ENCODE measurements around the gene GAS6. TPM values are rescaled to one million over a fixed set of nuclear protein-coding genes. Genes with fewer than 3 reads are reported as not detected.

Gene GAS6
- total and polyA plus RNA-seq, 2 donors (not counting 1 experiment from before 2014, with no cell fraction given): 227 to 301 TPM

GRCh38 chr13:113860665-113861432 lies 3.0 kb downstream of the GAS6 start:
- Histone ChIP-seq H3K4me1 (ENCODE audit: control insufficient read depth, extremely low read depth, insufficient read depth, low read length) (peaks cover 13% of the 10 kb centered on the region), H4K20me1 (ENCODE audit: control insufficient read depth, extremely low read depth, insufficient read depth, low read length) (no peaks in the 10 kb centered on the region), H2AFZ (ENCODE audit: low read length) (no peak overlapping the region), H3K9me3 (ENCODE audit: control insufficient read depth, insufficient read depth, low read depth, low read length) (no peaks in the 10 kb centered on the region), H3K36me3 (ENCODE audit: control insufficient read depth, insufficient read depth, low read length) (peaks cover 14% of the 10 kb centered on the region), H3K4me3 (replicated peaks in 1 of 4; ENCODE audit: control extremely low read depth in 1 of 4, insufficient read depth in 1 of 4, low read depth in 3 of 4, low read length in 4 of 4) (no peak overlapping the region), H3K27ac (ENCODE audit: insufficient read depth, low read length) (no peak overlapping the region), H3K27me3 (ENCODE audit: control insufficient read depth, insufficient read depth, low read length) (no peaks in the 10 kb centered on the region), H3K4me2 (ENCODE audit: extremely low read depth, insufficient read depth, low read length) (peak overlapping the region; percentile 26), H3K9ac (ENCODE audit: insufficient read depth, low read length) (no peak overlapping the region), H3K79me2 (ENCODE audit: control insufficient read depth, insufficient read depth, low read length) (peaks cover 85% of the 10 kb centered on the region)
- DNase-seq (ENCODE audit: low read depth in 2 of 2): peak in 1 of 2 donors; percentile 51
- TF ChIP-seq EZH2 (IDR thresholded peaks at IDR 0.05; ENCODE audit: low read length, missing control alignments): no peak
- no peak for TF ChIP-seq CTCF (conservative IDR thresholded peaks at IDR 0.05 in 1 of 2, IDR thresholded peaks at IDR 0.05 in 1 of 2; ENCODE audit: low read depth in 1 of 2, low read length in 2 of 2)

DNA sequence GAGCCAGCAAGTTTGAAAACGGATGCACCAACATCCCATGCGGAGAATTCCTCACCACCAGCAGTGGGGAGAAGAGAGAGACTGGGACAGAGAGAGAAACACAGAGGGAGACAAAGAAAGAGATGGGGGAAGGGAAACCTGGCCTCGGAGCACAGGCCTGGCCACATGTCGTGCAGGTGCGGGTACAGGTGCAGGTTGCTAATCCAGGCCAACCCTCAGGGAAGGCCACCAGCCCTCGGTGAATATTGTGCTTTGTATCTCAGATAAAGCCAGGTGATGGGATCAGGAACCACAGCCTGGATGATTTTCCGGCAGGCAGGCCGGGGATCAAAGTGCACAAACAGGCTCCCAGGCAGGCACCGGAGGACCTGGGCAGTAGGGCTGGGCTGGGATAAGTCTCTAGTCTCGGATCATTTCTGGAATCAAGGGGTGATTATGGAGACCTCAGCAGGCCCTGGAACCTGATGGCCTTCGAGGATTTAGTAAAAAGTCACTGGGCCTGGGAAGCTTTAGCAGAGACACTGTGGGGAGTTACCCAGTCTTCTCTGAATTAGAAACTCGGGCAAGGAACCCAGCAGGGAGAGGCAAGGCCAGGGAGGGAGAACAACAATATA lies 3.7 kb downstream of the GAS6 start:
- no peak for TF ChIP-seq EZH2 (IDR thresholded peaks at IDR 0.05; ENCODE audit: low read length, missing control alignments)
- TF ChIP-seq CTCF (conservative IDR thresholded peaks at IDR 0.05 in 1 of 2, IDR thresholded peaks at IDR 0.05 in 1 of 2; ENCODE audit: low read depth in 1 of 2, low read length in 2 of 2): no peak
- peaks cover 16% of the 10 kb centered on the region for H3K36me3 ChIP-seq (ENCODE audit: control insufficient read depth, insufficient read depth, low read length)
- no peaks in the 10 kb centered on the region for H4K20me1 ChIP-seq (ENCODE audit: control insufficient read depth, extremely low read depth, insufficient read depth, low read length)
- peaks cover 92% of the 10 kb centered on the region for H3K79me2 ChIP-seq (ENCODE audit: control insufficient read depth, insufficient read depth, low read length)
- H3K4me3 ChIP-seq (replicated peaks in 1 of 4; ENCODE audit: control extremely low read depth in 1 of 4, insufficient read depth in 1 of 4, low read depth in 3 of 4, low read length in 4 of 4): no peak overlapping the region
- H3K9me3 ChIP-seq (ENCODE audit: control insufficient read depth, insufficient read depth, low read depth, low read length): no peaks in the 10 kb centered on the region
- no peak overlapping the region for H2AFZ ChIP-seq (ENCODE audit: low read length)
- no peaks in the 10 kb centered on the region for H3K27me3 ChIP-seq (ENCODE audit: control insufficient read depth, insufficient read depth, low read length)
- H3K4me1 ChIP-seq (ENCODE audit: control insufficient read depth, extremely low read depth, insufficient read depth, low read length): peaks cover 20% of the 10 kb centered on the region
- H3K4me2 ChIP-seq (ENCODE audit: extremely low read depth, insufficient read depth, low read length): peak overlapping the region; percentile 20
- no peak overlapping the region for H3K9ac ChIP-seq (ENCODE audit: insufficient read depth, low read length)
- DNase-seq (ENCODE audit: low read depth in 2 of 2): no peak
- no peak overlapping the region for H3K27ac ChIP-seq (ENCODE audit: insufficient read depth, low read length)

DNA sequence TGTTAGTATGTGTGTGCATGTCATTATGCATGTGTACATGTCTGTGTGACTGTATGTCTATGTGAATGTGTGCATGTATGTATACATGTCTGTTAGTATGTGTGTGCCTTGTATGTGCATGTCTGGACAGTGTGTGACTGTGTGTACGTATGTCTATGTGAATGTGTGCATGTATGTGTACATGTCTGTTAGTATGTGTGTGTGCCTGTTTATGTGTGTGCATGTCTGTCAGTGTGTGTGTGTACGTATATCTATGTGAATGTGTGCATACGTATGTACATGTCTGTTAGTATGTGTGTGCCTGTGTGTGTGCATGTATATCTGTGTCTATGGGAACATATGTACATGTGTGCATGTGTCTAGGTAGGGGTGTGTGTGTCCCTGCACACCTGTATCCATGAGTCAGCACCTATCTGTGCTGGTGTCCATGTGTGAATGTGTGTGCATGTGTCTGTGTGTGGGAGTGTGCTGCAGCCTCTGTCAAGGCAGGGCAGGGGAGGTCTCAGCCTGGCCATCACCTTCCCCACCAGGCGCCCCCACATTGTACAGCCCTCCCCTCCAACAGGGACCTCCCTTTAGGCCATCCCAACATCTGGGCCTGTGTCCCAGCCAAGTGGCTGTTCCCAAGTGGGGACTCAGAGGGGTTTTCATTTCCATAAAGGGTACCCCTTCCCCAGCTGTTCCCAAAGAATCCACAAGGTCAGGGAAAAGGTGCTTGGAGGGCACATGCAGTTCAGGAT lies 4.4 kb downstream of the GAS6 start:
- TF ChIP-seq CTCF (conservative IDR thresholded peaks at IDR 0.05 in 1 of 2, IDR thresholded peaks at IDR 0.05 in 1 of 2; ENCODE audit: low read depth in 1 of 2, low read length in 2 of 2) (no peak), EZH2 (IDR thresholded peaks at IDR 0.05; ENCODE audit: low read length, missing control alignments) (no peak)
- DNase-seq (ENCODE audit: low read depth in 2 of 2): no peak
- Histone ChIP-seq H3K4me3 (replicated peaks in 1 of 4; ENCODE audit: control extremely low read depth in 1 of 4, insufficient read depth in 1 of 4, low read depth in 3 of 4, low read length in 4 of 4) (no peak overlapping the region), H2AFZ (ENCODE audit: low read length) (no peak overlapping the region), H3K36me3 (ENCODE audit: control insufficient read depth, insufficient read depth, low read length) (peaks cover 18% of the 10 kb centered on the region), H3K9ac (ENCODE audit: insufficient read depth, low read length) (no peak overlapping the region), H3K4me2 (ENCODE audit: extremely low read depth, insufficient read depth, low read length) (peak overlapping the region; percentile 20), H3K9me3 (ENCODE audit: control insufficient read depth, insufficient read depth, low read depth, low read length) (no peaks in the 10 kb centered on the region), H3K79me2 (ENCODE audit: control insufficient read depth, insufficient read depth, low read length) (peaks cover 96% of the 10 kb centered on the region), H3K27ac (ENCODE audit: insufficient read depth, low read length) (no peak overlapping the region), H3K4me1 (ENCODE audit: control insufficient read depth, extremely low read depth, insufficient read depth, low read length) (peaks cover 26% of the 10 kb centered on the region), H3K27me3 (ENCODE audit: control insufficient read depth, insufficient read depth, low read length) (no peaks in the 10 kb centered on the region), H4K20me1 (ENCODE audit: control insufficient read depth, extremely low read depth, insufficient read depth, low read length) (no peaks in the 10 kb centered on the region)
